GM21528 (cell line): ENCODE data around the gene NSMCE1.
A peak's percentile ranks its signal among the peaks of the same experiment; 100 is the strongest.

Source experiments
- ATAC-seq: cut with Tn5 transposase; IDR thresholded peaks from one replicate; pipeline ENCODE4 v1.9.1; 2021; ENCODE audit warnings: mild to moderate bottlenecking, moderate library complexity; ENCODE audit not compliant: unreplicated experiment, low FRiP score

NSMCE1 gene, protein sequence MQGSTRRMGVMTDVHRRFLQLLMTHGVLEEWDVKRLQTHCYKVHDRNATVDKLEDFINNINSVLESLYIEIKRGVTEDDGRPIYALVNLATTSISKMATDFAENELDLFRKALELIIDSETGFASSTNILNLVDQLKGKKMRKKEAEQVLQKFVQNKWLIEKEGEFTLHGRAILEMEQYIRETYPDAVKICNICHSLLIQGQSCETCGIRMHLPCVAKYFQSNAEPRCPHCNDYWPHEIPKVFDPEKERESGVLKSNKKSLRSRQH

DNA sequence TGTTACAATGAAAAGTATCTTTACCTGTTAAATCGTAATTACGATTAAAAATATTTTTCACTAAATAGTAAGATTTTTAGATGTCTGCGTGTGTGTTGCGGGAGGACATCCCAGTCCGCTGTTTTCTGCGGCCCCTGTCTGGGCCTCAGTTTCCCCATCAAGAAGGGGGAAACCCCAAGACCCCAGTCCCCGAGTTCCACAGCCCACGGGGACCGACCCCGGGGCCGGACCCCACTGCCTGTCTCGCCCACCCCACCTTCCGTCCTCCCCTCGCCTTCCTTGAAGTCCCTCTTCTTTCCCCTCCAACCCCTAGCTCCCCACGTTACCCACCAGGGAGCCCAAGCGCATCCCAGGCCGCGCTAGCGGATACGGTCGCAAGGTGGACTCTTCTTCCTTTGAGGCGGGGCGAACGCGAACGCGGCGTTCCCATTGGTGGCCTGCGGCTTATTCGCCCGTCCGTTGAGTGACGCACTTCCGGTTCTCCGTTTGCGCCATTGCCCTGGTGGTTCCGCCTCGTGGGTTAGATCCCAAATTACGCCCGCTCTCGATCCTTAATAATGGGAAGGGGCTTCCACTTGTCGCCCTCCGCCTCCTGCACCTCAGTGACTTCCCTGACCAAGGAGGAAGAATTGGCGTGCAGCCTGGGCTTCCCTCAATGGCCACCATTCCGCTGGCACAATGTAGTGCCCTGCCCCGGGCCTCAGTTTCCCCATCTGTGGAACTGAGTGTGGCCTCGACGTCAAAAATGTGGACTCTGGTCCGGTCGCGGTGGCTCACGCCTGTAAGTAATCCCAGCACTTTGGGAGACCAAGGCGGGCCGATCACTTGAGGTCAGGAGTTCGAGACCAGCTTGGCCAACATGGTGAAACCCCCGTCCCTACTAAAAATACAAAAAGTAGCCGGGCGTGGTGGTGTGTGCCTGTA, at the start of gene NSMCE1:
NSMCE1 (minus strand) TSS at position 397 of the 924 bp plus-strand sequence. CDS start 11,202 bp downstream, outside the sequence.
- ATAC-seq = peak; percentile 92

- no peak for ATAC-seq
These were observed 49.3 kb upstream of the NSMCE1 start for GRCh38 chr16:27317738-27318391.

- ATAC-seq = no peak
These were observed 48.7 kb upstream of the NSMCE1 start for GRCh38 chr16:27317320-27317719.

DNA sequence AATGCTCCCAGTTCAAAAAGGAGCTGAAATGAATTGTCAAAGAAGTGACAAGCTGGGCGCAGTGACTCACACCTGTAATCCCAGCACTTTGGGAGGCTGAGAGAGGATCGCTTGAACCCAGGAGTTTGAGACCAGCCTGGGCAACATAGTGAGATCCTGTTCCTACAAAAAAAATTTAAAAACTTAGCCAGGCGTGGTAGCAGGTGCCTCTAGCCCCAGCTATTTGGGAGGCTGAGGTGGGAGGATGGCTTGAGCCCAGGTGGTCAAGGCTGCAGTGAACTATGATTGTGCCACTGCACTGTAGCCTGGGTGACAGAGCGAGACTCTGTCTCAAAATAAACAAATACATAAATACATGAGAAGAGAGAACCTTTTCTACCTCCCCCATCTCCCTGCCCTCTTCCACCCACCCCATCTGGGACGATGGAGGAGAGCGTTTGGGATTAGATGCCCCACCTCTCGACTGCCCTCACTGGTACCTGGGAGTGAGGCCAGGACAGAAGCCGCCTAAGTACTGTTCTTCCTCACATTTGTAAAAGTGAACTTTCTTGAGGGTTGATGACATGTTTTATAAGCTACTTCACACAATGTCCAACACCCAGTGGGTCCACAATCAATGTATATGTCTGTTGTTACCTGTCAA, 47.6 kb upstream of the NSMCE1 start:
- ATAC-seq = no peak

DNA sequence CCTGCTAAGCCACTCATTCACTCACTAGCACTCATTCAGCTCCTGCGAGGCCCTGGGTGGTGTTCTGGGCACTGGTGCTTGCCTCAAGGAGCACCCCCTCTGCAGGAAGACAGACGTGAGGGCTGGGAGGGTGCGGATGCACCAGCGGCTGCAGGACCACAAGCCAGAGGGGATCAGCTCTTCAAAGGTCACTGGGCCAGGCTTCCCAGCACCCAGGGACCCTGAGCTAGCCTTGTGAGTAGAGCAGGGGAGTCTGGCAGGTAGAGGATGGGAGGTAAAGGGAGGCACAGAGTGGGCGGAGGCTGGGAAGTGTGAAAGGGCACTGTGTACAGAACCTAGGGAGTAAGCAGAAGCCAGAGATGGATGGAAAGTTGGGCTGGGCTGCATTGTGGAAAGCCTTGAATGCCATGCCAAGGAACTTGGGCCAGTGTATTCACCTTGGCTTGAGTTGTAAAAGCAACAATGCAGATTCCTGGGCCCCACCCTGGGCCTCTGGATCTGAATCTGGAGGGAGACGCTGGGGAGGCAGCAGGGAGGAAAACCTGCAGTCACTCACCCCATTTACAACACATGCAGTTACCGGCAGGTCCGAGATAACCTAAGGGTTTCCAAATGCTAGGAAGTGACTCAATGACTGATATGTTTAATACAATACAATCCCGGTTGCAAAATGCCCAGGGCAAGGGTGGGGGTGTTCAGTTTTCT, 46.9 kb upstream of the NSMCE1 start:
- no peak for ATAC-seq

DNA sequence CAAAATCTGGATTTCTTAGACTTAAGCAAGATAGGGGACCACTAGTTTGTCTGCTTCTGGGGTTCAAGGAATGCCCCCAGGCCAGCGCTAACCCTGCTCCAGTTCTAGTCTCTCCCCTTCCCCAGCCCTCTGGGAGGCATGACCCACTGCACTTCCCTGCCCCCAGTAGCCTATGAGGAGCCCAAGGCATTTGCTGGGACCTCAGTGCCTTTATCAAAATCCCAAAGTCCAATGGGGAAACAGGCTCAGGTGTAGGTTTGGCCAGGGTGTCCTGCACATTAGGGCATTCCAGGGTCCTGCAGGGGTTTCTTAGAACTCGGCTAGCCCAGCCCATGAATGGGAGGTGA, 46.4 kb upstream of the NSMCE1 start:
- ATAC-seq = no peak

DNA sequence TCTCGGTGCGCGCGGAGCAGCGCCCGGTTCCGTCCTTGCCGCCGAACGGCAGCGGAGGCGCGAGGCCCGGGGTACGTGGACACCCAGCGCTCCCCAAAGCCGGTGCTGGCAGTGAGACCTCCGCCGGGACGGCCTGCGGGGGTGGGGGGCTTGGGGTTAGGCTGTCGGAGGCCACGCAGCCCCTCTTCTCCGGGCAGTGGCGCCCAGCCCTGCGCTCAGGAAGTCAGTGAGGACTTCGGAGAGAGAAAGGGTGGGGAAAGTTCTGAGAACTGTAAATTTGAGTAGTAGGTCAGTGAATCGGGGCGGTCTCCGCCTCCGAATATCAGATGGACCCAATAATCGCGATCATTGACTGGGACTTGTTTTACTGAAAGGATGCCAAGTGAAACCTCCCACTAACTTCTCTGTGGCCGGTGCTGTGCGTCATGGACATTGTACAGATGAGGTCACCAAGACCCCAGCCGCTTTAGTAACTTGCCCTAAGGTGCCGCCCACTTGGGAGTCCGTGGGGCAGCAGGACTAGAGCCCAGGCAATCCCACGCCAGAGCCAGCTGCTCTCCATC, 45.7 kb upstream of the NSMCE1 start:
- ATAC-seq = peak; percentile 34

- peak; percentile 56 for ATAC-seq
These were observed 45.0 kb upstream of the NSMCE1 start, which contains the start of gene IL4R for GRCh38 chr16:27313422-27314160. Gene IL4R, plus strand, starts transcription at chr16:27313974. Its CDS starts 26,230 bp downstream, at chr16:27340204.

- no peak for ATAC-seq
These were observed 44.2 kb upstream of the NSMCE1 start for GRCh38 chr16:27312580-27313421.

- no peak for ATAC-seq
These were observed 43.3 kb upstream of the NSMCE1 start for GRCh38 chr16:27311897-27312303.

DNA sequence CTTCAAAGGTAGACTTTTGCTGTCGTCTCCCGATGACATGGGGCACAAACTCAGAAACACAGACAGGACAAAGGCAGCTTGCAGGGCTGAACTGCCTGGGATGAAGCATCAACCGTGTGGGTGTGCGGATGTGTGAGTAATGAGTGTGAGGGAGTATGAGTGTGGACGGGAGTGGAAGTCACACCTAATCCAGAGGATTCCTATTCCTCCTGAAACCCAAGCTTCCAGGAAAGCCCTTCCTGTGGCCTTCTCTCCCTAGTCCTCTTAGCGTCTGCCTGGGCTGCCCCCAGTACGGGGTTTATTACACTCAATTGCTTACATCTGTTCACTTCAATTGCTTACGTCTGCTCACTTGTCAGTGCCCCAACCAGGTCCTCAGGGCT, 42.9 kb upstream of the NSMCE1 start:
- no peak for ATAC-seq

GRCh38 chr16:27310576-27311447, 42.2 kb upstream of the NSMCE1 start:
- no peak for ATAC-seq

- no peak for ATAC-seq
These were observed 40.2 kb upstream of the NSMCE1 start for GRCh38 chr16:27308792-27309191.

- no peak for ATAC-seq
These were observed 37.4 kb upstream of the NSMCE1 start for GRCh38 chr16:27305839-27306442.

GRCh38 chr16:27304881-27305745, 36.5 kb upstream of the NSMCE1 start:
- no peak for ATAC-seq

- ATAC-seq = no peak
These were observed 35.5 kb upstream of the NSMCE1 start for GRCh38 chr16:27304102-27304501.
